ENCODE measurements around the gene CHST3.
"Not testable (repeated sequence)": the region's sequence is repeated elsewhere in the genome, so short reads cannot be mapped to it uniquely, and the experiment has no call there.

The CHST3 gene

GRCh38 chr10:71973777-71974488 is 9.7 kb downstream of the CHST3 start:
- no peak for DNase-seq (ENCODE audit: low read depth)

GRCh38 chr10:71974489-71975021 is 10.4 kb downstream of the CHST3 start:
- no peak for DNase-seq (ENCODE audit: low read depth)

DNA sequence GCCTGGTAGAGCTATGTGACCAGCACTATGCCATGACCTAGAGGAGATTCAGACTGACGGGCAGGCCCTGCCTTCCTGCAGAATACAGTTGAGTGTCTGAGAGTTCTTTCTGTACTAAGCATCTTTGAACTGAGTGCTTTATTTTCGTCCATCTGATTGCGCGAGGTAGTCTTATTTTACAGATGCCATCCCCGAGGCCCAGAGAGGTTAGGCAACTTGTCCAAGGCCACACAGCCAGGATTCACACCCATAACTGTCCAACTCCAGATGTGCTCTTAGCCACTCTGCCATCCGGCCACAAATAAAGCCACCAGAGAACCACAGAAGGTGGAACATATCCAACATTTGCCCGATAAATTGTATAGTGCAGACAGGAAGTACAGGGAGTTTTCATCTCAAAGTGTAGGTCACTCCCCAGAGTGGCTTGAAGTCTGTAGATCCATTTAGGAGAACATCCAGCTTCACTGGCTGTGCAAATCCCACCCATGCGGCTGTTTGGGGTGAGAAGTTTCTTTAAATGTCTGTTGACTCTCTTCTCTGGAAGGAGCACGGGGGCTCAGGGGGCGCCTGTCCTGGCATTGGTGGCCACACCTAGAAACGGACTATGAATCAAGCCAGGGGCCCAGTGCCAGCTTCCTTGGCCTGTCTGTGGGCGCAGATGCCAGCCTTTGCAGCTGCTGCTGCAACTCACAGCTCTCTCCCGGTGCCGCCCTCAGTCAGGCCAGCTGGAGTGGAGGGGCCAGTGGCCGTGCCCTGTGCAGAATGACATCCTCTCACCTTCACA is 11.1 kb downstream of the CHST3 start:
- no peak for DNase-seq (ENCODE audit: low read depth)

GRCh38 chr10:71975871-71976725 is 11.9 kb downstream of the CHST3 start:
- no peak for DNase-seq (ENCODE audit: low read depth)

DNA sequence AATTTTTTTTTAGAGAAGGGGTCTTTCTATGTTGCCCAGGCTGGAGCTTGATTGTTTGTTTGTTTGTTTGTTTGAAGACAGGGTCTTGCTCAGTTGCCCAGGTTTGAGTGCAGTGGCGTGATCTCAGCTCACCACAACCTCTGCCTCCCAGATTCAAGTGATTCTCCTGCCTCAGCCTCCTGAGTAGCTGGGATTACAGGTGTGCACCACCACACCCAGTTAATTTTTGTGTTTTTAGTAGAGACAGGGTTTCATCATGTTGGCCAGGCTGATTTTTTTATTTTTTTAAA is 13.4 kb downstream of the CHST3 start:
- not testable (repeated sequence) for DNase-seq (ENCODE audit: low read depth)

DNA sequence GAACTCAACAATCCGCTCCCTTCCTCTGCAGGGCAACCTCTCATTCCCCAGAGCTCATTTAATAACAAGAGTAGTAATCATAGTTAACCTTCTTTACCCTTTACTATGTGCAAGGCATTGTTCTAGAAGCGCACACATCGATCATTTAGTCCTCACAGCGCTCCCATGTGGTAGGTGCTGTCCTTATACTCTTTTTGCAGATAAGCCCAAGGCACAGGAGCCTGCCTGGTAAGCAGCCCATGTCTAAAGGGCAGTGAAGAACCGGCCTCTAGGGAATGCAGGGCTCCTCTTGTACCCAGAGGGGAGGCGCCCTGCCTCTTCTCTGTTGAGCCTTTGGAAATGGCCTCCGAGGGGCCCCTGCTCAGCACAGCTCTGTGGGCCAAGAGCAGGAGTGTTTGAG is 14.3 kb downstream of the CHST3 start:
- no peak for DNase-seq (ENCODE audit: low read depth)

- DNase-seq (ENCODE audit: low read depth), result no peak
Observed at GRCh38 chr10:71978988-71979691, 14.9 kb downstream of the CHST3 start.

DNA sequence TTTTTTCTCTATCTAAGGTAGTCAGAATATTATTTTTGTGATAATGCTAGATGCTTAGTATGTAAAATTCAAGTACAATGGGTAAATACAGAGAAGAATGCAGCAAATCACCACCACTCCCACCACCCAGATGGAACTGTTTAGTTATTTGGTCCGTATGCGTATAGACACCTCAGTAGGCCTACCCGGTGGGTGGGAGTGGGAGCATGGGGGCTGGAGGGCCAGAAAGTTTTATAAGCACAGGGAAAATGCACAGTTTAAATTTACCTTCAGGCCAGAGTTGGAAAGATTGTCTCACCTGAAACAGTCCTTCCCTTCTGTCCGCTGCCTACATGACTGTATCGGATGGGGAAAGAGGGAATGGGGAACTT is 15.5 kb downstream of the CHST3 start:
- DNase-seq (ENCODE audit: low read depth), result no peak

DNA sequence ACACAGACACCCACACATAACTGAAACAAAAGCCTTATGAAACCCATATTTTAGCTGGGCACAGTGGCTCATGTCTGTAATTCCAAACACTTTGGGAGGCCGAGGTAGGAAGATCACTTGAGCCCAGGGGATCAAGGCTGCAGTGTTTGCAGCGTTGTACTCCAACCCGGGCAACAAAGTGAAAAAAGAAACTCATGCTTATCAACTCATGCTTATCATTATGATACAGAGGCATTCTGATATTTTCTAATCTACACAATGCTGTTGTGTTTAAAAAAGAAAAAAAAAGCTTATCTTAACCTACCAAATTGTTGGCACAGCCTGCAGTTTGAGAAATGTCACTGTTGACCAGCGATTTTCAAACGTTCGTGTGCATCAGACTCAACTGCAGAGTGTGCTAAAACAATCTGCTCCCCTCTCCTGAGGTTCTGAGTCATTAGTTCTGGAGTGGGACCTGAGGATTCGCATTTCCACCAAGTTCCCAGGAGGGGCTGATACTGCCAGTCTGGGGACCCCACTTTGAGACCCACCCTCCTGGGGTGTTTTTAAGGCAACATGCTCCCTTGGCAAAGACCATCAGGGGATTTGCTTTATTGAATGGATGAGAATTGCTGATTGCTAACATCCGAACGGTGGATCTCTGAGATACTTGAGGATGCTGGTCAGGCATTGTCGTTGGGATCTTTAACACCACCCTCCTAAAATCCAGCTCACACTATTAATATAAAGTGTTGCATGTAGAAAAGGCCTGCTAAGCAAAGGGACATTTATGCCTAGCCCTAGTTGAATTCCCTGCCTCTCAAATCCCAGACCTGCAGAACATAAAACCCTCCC is 16.2 kb downstream of the CHST3 start:
- DNase-seq (ENCODE audit: low read depth), result no peak

GRCh38 chr10:71981015-71981875 is 17.1 kb downstream of the CHST3 start:
- DNase-seq (ENCODE audit: low read depth), result no peak

DNA sequence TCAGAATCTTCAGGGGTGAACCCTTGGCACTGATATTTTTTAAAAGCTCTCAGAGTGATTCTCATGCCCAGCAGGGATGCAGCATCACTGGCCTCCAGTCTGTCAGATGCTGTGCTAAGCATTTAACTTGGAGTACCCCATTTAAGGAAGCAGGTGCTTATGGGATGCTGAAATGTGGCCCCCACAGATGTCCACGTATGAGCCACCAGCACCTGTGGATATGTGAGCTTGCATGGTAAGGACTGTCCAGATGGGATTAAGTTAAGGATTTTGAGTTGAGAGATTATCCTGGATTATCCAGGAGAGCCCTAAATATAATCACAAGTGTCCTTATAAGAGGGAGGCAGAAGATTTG is 17.7 kb downstream of the CHST3 start:
- DNase-seq (ENCODE audit: low read depth), result no peak

DNA sequence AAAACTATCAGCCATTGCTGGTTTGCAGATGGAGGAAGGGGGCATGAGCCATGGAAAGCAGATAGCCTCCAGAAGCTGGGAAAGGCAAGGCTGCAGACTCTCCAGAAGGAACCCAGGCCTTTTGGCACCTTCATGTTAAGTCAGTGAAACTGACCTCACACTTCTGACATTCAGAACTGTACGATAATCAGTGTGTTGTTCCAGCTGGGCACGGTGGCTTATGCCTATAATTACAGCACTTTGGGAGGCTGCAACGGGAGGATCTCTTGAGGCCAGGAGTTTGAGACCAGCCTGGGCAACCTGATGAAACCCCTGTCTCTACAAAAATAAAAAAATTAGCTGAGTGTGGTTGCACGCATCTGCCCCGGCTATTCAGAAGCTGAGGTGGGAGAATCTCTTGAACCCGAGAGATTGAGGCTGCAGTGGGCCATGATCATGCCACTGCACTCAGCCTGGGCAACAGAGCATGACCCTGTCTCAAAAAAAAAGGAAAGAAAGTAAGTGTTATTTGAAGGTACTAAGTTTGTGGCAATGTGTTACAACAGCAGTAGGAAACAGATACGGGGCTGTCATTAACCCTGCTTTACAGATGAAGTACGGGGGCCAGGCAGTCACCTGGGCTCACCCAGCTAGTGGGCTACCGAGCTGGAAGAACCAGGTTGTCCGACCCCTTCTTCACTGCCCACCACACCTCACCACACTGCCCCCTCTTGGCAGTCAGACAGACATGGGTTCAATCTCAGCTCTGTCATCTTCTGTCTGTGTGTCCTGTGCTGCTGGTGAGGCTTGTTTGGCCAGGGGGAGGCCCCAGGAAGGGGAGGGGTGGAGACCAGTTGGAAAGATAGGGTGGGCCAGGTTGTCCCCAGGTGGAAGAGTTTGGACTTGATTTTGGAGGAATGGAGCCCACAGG is 18.3 kb downstream of the CHST3 start:
- no peak for DNase-seq (ENCODE audit: low read depth)

DNA sequence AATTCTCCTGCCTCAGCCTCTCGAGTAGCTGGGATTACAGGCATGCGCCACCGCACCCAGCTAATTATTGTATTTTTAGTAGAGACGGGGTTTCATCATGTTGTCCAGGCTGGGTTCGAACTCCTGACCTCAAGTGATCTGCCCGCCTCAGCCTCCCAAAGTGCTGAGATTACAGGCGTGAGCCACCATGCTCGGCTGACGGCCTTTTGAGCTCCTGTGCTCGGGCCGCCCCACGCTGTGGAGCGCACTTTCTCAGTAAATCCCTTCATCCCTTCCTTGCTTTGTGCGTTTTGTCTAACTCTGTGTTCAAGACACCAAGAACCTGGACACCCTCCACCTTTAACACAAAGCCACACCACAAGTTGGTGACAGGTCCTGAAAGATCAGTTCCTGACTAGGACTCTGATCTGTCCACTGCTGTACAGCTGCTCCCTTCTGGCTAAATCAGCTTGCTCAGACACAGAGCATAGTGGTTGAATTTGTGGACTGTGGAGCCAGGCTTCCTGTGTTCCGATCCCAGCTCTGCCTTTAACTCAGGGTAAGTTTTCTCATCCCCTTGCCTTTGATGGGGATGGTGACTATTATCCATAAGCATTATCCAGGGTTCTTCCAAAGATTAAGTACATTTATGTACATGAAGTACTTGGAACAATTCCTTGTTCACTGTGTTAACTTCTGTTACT is 20.1 kb downstream of the CHST3 start:
- no peak for DNase-seq (ENCODE audit: low read depth)

- DNase-seq (ENCODE audit: low read depth), result no peak
Observed at GRCh38 chr10:71984809-71985388, 20.7 kb downstream of the CHST3 start.

GRCh38 chr10:71985542-71986250 is 21.5 kb downstream of the CHST3 start:
- DNase-seq (ENCODE audit: low read depth), result no peak

GRCh38 chr10:71988895-71989294 is 24.7 kb downstream of the CHST3 start:
- DNase-seq (ENCODE audit: low read depth), result not testable (repeated sequence)

DNA sequence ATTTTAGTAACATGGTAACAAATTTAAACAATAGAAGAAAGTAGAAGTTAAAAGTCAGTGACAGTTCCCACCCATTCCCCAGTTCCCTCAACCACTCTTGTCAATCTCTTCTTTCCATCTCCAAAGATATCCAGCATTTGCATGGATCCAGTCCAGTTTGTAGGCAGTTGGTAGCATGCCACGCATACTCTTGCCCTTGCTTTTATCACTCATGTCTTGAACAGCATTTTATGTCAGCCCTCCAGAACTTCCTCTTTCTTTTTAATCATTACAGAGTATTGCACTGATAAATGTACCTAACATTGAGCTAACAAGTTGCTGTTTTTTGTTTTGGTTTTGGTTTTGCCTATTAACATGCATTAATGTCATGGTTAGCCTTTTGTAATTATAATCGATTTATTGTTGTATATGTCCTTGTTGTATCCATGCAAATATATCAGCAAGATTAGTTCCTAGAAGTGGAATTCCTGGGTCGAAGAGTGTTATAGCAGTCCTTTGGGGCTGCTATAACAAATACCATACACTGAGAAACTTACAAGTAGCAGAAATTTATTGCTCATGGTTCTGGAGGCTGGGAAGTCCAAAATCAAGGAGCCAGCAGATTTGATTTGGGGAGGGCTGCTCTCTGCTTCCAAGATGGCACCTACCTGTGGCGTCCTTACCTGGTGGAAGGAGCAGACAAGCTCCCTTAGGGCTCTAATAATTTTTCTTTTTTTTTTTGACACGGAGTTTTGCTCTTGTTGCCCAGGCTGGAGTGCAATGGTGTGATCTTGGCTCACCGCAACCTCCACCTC is 25.7 kb downstream of the CHST3 start:
- no peak for DNase-seq (ENCODE audit: low read depth)

Data from non-pigmented ciliary epithelial cell (primary cell).